Colonic mucosa (tissue), 4 donors: Measurements from ENCODE around the gene LYZL2. TPM values are rescaled to one million over a fixed set of nuclear protein-coding genes. Genes with fewer than 3 reads are reported as not detected.
"Not testable (repeated sequence)": the region's sequence is repeated elsewhere in the genome, so short reads cannot be mapped to it uniquely, and the experiment has no call there.

Experiments
- DNase-seq: peaks from one replicate; pipeline ENCODE4 v3.0.0-alpha.2; 2020
- H3K27ac ChIP-seq: fragments of 200-600 bp; one replicate; pipeline ENCODE4 v1.8.0; 2021
- H3K27me3 ChIP-seq: fragments of 200-600 bp; one replicate; pipeline ENCODE4 v1.8.0; 2021
- H3K36me3 ChIP-seq: fragments of 200-600 bp; one replicate; pipeline ENCODE4 v1.8.0; 2021
- H3K4me1 ChIP-seq: fragments of 200-600 bp; one replicate; pipeline ENCODE4 v1.8.0; 2021; ENCODE audit warnings: mild to moderate bottlenecking
- H3K4me3 ChIP-seq: fragments of 200-600 bp; one replicate; pipeline ENCODE4 v1.8.0; 2021
- H3K9ac ChIP-seq, 2 donors: one replicate each; pipeline ENCODE4 v1.7.0; 2013; ENCODE audit warnings: control low read depth in 2 of 2, low read depth in 2 of 2, low read length in 2 of 2
- H3K9me3 ChIP-seq: fragments of 200-600 bp; one replicate; pipeline ENCODE4 v1.8.0; 2021
- CTCF ChIP-seq: fragments of 200-600 bp; IDR thresholded peaks from one replicate; pipeline ENCODE4 v1.8.0; 2022; ENCODE audit warnings: antibody characterized with exemption, mild to moderate bottlenecking
- intact Hi-C: fragments of 100-400 bp; cut with DNase I; formaldehyde crosslinking; loops from one replicate; pipeline ENCODE4 v1.14.1; 2022
- total RNA-seq, 2 donors: library from RNA; stranded (reverse); fragmentation: NEBNext Ultra II Directional in 1 of 2; extraction: Animal tissue kit (Norgen Biotek cat#: 25700) in 1 of 2; gene quantifications; one replicate each; pipeline ENCODE4 v1.2.1, GENCODE V29; 2021
- donor health status: healthy.
- donor health status: DM: no; HTN: no; CAD: no.
- donor health status: DM: no; HTN: no; CAD: no.

LYZL2 gene
- total RNA-seq, 2 donors from 2014 or later, result not detected

- H3K9me3 ChIP-seq, result no peaks in the 10 kb centered on the region
- no peak for DNase-seq
- intact Hi-C loops, result no loop called here
- no peak overlapping the region for H3K4me3 ChIP-seq
- TF ChIP-seq CTCF, result no peak
- H3K36me3 ChIP-seq, result no peaks in the 10 kb centered on the region
- no peak overlapping the region for H3K9ac ChIP-seq
- H3K27ac ChIP-seq, result no peak overlapping the region
- no peaks in the 10 kb centered on the region for H3K27me3 ChIP-seq
- no peaks in the 10 kb centered on the region for H3K4me1 ChIP-seq
Measured at GRCh38 chr10:30637881-30638467, 8.4 kb upstream of the LYZL2 start.

GRCh38 chr10:30631188-30631587 lies 1.6 kb upstream of the LYZL2 start:
- no peaks in the 10 kb centered on the region for H3K27me3 ChIP-seq
- H3K4me1 ChIP-seq, result no peaks in the 10 kb centered on the region
- intact Hi-C loops, result no loop called here
- TF ChIP-seq CTCF, result no peak
- no peak overlapping the region for H3K9ac ChIP-seq
- no peaks in the 10 kb centered on the region for H3K36me3 ChIP-seq
- no peaks in the 10 kb centered on the region for H3K9me3 ChIP-seq
- H3K27ac ChIP-seq, result no peak overlapping the region
- DNase-seq, result no peak
- H3K4me3 ChIP-seq, result no peak overlapping the region

- DNase-seq, result no peak
- Histone ChIP-seq H3K4me1 (no peaks in the 10 kb centered on the region), H3K9me3 (no peaks in the 10 kb centered on the region), H3K27ac (no peak overlapping the region), H3K9ac (no peak overlapping the region), H3K36me3 (no peaks in the 10 kb centered on the region), H3K4me3 (no peak overlapping the region), H3K27me3 (no peaks in the 10 kb centered on the region)
- intact Hi-C loops, result no loop called here
- no peak for TF ChIP-seq CTCF
Measured at GRCh38 chr10:30630571-30630970, 1.0 kb upstream of the LYZL2 start.

- intact Hi-C loops, H3K4me1 ChIP-seq, H3K9ac ChIP-seq, H3K36me3 ChIP-seq, H3K4me3 ChIP-seq, H3K9me3 ChIP-seq, DNase-seq, H3K27ac ChIP-seq, H3K27me3 ChIP-seq: not testable (repeated sequence)
Measured at GRCh38 chr10:30628576-30628975, 977 bp downstream of the LYZL2 start.

- DNase-seq, H3K36me3 ChIP-seq, H3K9me3 ChIP-seq, H3K4me3 ChIP-seq, H3K9ac ChIP-seq, H3K27me3 ChIP-seq, intact Hi-C loops, H3K27ac ChIP-seq, H3K4me1 ChIP-seq: not testable (repeated sequence)
Measured at GRCh38 chr10:30626837-30627236, 2.7 kb downstream of the LYZL2 start.

- H3K4me1 ChIP-seq, DNase-seq, H3K27me3 ChIP-seq, H3K9me3 ChIP-seq, H3K4me3 ChIP-seq, intact Hi-C loops, H3K36me3 ChIP-seq, H3K9ac ChIP-seq, H3K27ac ChIP-seq: not testable (repeated sequence)
Measured at GRCh38 chr10:30626196-30626595, 3.4 kb downstream of the LYZL2 start.

GRCh38 chr10:30625080-30625479 lies 4.5 kb downstream of the LYZL2 start:
- Histone ChIP-seq H3K27ac (no peak overlapping the region), H3K9ac (no peak overlapping the region), H3K9me3 (no peaks in the 10 kb centered on the region), H3K4me3 (no peak overlapping the region), H3K36me3 (no peaks in the 10 kb centered on the region), H3K4me1 (no peaks in the 10 kb centered on the region), H3K27me3 (no peaks in the 10 kb centered on the region)
- intact Hi-C loops, result no loop called here
- no peak for TF ChIP-seq CTCF
- DNase-seq, result no peak
